Tibial nerve (tissue), 3 donors: ENCODE data around the gene CLNK.

Source experiments
- CTCF ChIP-seq, 5 experiments: fragments of 200-600 bp in 3 of 5; fragments of 450-650 bp in 2 of 5; sonication (generic) in 3 of 5; IDR thresholded peaks; one replicate each; pipeline ENCODE4 v1.5.1; 2016 to 2019; ENCODE audit warnings: antibody characterized with exemption in 5 of 5, mild to moderate bottlenecking in 3 of 5, moderate library complexity in 2 of 5
- POLR2A ChIP-seq, 2 donors: fragments of 450-650 bp; IDR thresholded peaks; one replicate each; pipeline ENCODE4 v1.6.1; 2017; ENCODE audit warnings: antibody characterized with exemption in 2 of 2, mild to moderate bottlenecking in 2 of 2, moderate library complexity in 2 of 2

DNA sequence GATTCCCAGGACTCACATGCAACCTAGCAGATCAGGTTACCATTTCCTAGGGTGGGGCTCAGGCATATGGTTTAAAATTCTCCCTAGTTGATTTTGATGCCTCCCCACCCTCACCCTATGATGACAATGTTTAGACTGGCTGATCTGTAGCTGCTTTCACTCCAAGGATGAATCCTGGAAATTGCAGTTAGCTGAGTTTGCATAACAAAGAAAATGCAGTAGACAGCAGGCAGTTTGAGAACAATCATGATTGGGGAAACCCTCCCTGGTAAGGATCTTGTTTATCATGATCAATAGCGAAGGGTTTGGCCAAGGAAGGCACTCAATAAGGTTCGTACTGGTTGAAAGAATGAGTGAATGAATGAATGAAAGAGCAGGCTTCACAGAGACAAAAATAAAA lies 229.4 kb downstream of the CLNK start:
- TF ChIP-seq CTCF (IDR thresholded peaks at IDR 0.05): no peak
- no peak for TF ChIP-seq POLR2A (IDR thresholded peaks at IDR 0.05)
